Measurements from ENCODE around the gene CTRB1. TPM values are rescaled to one million over a fixed set of nuclear protein-coding genes. Genes with fewer than 3 reads are reported as not detected.
"Not testable (repeated sequence)": the region's sequence is repeated elsewhere in the genome, so short reads cannot be mapped to it uniquely, and the experiment has no call there.

The CTRB1 gene
- total RNA-seq, 1 experiment from 2014 or later = not detected

DNA sequence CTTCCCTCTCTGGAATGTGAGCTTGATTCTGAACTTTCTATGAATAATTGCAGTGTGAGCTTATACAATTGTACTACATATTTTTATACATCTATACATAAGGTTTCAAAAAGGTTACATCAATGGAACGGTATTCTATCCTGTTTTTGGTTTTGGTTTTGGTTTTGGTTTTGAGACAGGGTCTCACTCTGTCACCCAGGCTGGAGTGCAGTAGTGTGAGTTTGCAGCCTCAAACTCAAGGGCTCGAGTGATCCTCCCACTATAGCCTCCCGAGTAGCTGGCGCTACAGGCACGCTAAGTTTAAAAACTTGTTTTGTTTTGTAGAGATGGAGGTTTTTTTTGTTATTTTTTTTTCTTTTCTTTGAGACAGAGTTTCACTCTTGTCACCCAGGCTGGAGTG, 1.1 kb downstream of the CTRB1 start:
- DNase-seq = no peak
- TF ChIP-seq, protein P1, sequence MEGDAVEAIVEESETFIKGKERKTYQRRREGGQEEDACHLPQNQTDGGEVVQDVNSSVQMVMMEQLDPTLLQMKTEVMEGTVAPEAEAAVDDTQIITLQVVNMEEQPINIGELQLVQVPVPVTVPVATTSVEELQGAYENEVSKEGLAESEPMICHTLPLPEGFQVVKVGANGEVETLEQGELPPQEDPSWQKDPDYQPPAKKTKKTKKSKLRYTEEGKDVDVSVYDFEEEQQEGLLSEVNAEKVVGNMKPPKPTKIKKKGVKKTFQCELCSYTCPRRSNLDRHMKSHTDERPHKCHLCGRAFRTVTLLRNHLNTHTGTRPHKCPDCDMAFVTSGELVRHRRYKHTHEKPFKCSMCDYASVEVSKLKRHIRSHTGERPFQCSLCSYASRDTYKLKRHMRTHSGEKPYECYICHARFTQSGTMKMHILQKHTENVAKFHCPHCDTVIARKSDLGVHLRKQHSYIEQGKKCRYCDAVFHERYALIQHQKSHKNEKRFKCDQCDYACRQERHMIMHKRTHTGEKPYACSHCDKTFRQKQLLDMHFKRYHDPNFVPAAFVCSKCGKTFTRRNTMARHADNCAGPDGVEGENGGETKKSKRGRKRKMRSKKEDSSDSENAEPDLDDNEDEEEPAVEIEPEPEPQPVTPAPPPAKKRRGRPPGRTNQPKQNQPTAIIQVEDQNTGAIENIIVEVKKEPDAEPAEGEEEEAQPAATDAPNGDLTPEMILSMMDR (conservative IDR thresholded peaks at IDR 0.05) = no peak
- no peak for TF ChIP-seq EZH2 (IDR thresholded peaks at IDR 0.05; ENCODE audit: low read depth)
- no peaks in the 10 kb centered on the region for H3K9me2 ChIP-seq (ENCODE audit: insufficient read depth)
- H4K20me1 ChIP-seq (ENCODE audit: insufficient read depth) = no peaks in the 10 kb centered on the region
- H3K4me2 ChIP-seq = peak overlapping the region; percentile 29; the same call in 1 of the 2 replicates
- no peaks in the 10 kb centered on the region for H3K4me1 ChIP-seq (replicated peaks; ENCODE audit: insufficient read depth)
- no peaks in the 10 kb centered on the region for H3K27me3 ChIP-seq (ENCODE audit: insufficient read depth, low read depth)
- ChIA-PET CTCF (no interaction called here), POLR2A (ENCODE audit: unreplicated experiment) (interaction anchor here (0.5 to 0.6 kb wide), 2 partner anchors 31 to 172 kb away, joined by 3 to 5 read pairs; no protein-coding TSS in a partner anchor)
- H3K27ac ChIP-seq = no peak overlapping the region
- H2AFZ ChIP-seq = peak overlapping the region; percentile 20; the same call in 1 of the 2 replicates
- no peaks in the 10 kb centered on the region for H3K79me2 ChIP-seq (ENCODE audit: low read depth)
- intact Hi-C loops (cut with micrococcal nuclease; ENCODE audit: unreplicated experiment) = loop anchor here (2.0 kb wide), 1 partner anchor 17 kb away; no protein-coding TSS in a partner anchor
- no TSS peak for BruUV-seq (replicated peaks)
- no peaks in the 10 kb centered on the region for H3K36me3 ChIP-seq (ENCODE audit: low read depth)
- peaks cover 4% of the 10 kb centered on the region; the same call in 1 of the 2 replicates for H3F3A ChIP-seq (ENCODE audit: insufficient read depth, low read depth)
- no peaks in the 10 kb centered on the region for H3K9me3 ChIP-seq (ENCODE audit: insufficient read depth, low read depth)
- H3K4me3 ChIP-seq = no peak overlapping the region

DNA sequence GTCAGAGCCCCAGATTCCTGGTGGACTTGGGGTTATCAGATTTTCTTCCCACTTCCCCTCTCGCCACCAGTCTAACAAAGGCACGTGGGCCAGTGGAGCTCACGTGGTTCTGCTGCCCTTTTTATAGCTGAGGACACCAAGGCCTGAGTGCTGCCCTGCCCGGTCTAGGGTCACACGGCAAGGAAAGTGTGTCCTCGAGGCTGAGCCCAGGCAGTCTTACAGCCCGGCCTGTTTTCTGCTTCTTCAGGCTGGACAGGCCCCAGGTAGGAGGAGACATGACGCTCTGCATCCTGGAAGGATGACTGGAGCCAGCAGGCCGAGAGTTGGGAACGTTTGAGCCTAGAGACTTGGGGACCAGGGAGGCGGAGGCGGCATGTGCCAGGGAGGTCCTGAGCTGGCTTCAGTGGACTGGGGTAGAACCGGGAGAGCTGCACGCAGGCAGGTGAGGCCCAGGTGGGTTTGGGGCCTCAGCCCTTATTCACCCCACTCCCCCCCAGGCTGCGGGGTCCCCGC, 3.5 kb downstream of the CTRB1 start:
- intact Hi-C loops (cut with micrococcal nuclease; ENCODE audit: unreplicated experiment) = no loop called here
- Histone ChIP-seq H3K79me2 (ENCODE audit: low read depth) (no peaks in the 10 kb centered on the region), H3K4me1 (replicated peaks; ENCODE audit: insufficient read depth) (no peaks in the 10 kb centered on the region), H3K4me2 (no peak overlapping the region), H3F3A (ENCODE audit: insufficient read depth, low read depth) (peaks cover 4% of the 10 kb centered on the region; the same call in 1 of the 2 replicates), H2AFZ (no peak overlapping the region), H4K20me1 (ENCODE audit: insufficient read depth) (peaks cover 6% of the 10 kb centered on the region; the same call in 1 of the 2 replicates), H3K4me3 (no peak overlapping the region), H3K27me3 (ENCODE audit: insufficient read depth, low read depth) (no peaks in the 10 kb centered on the region), H3K9me2 (ENCODE audit: insufficient read depth) (no peaks in the 10 kb centered on the region), H3K36me3 (ENCODE audit: low read depth) (no peaks in the 10 kb centered on the region), H3K27ac (no peak overlapping the region), H3K9me3 (ENCODE audit: insufficient read depth, low read depth) (no peaks in the 10 kb centered on the region)
- POLR2A ChIA-PET (ENCODE audit: unreplicated experiment) = no interaction called here
- peak in 1 of 2 experiments; percentile 33 for DNase-seq
- BruUV-seq (replicated peaks) = no TSS peak
- CTCF ChIA-PET = no interaction called here
- no peak for TF ChIP-seq EZH2 (IDR thresholded peaks at IDR 0.05; ENCODE audit: low read depth)
- TF ChIP-seq, protein P1 (conservative IDR thresholded peaks at IDR 0.05) = no peak

DNA sequence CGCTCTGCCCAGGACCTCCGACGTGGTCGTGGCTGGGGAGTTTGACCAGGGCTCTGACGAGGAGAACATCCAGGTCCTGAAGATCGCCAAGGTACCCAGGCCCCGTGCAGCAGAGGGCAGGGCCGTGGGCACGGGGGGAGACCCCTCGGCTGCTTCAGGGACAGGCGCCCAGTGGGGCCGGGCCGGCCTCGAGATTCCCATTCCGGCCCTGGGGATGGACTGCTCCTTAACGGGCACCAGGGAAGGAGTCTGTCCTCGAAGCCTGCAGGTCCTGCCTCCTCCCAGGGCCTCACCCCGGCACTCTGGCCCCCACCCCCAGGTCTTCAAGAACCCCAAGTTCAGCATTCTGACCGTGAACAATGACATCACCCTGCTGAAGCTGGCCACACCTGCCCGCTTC, 4.3 kb downstream of the CTRB1 start:
- intact Hi-C loops (cut with micrococcal nuclease; ENCODE audit: unreplicated experiment); H3K9me2 ChIP-seq (ENCODE audit: insufficient read depth); H3K9me3 ChIP-seq (ENCODE audit: insufficient read depth, low read depth); H3K4me3 ChIP-seq; H3K4me2 ChIP-seq; CTCF ChIA-PET; H3K79me2 ChIP-seq (ENCODE audit: low read depth); H2AFZ ChIP-seq; DNase-seq; BruUV-seq (replicated peaks); H3K36me3 ChIP-seq (ENCODE audit: low read depth); H3F3A ChIP-seq (ENCODE audit: insufficient read depth, low read depth); H4K20me1 ChIP-seq (ENCODE audit: insufficient read depth); H3K27me3 ChIP-seq (ENCODE audit: insufficient read depth, low read depth); H3K4me1 ChIP-seq (replicated peaks; ENCODE audit: insufficient read depth); H3K27ac ChIP-seq; POLR2A ChIA-PET (ENCODE audit: unreplicated experiment): not testable (repeated sequence)
